Caco-2 (cell line): ENCODE measurements around the gene CFAP77. TPM values are rescaled to one million over a fixed set of nuclear protein-coding genes. Genes with fewer than 3 reads are reported as not detected.

Source experiments
- BruUV-seq: library from RNA; stranded (reverse); fragments of 400-500 nt; replicated peaks from 2 replicates; lab custom pipeline; 2021; lab: Mats Ljungman, UMichigan
- CTCF ChIA-PET: fragments of 300-600 bp; sonication (Branson Sonifier 250); formaldehyde crosslinking; loops from one replicate; lab custom pipeline; 2022; ENCODE audit warnings: antibody characterized with exemption; lab: Charles Lee
- POLR2A ChIA-PET: fragments of 300-600 bp; sonication (Branson Sonifier 250); formaldehyde crosslinking; loops from one replicate; lab custom pipeline; 2022; ENCODE audit warnings: antibody characterized with exemption; lab: Charles Lee
- DNase-seq, 2 experiments: peaks; one replicate each; pipeline versions ENCODE4 v3.0.0 to v3.0.0-alpha.2; 2020 to 2022
- H3K27me3 ChIP-seq: replicated peaks from 2 replicates; pipeline ENCODE4 v1.6.0; 2011; ENCODE audit warnings: low read length; ENCODE audit not compliant: control insufficient read depth, insufficient read depth
- H3K36me3 ChIP-seq: 2 replicates; pipeline ENCODE4 v1.5.1; 2011; ENCODE audit warnings: low read length; ENCODE audit not compliant: control insufficient read depth, insufficient read depth
- H3K4me1 ChIP-seq: fragments of 250-450 bp; sonication (Bioruptor Pico); 2 replicates; pipeline ENCODE4 v1.5.1; 2020; ENCODE audit warnings: mild to moderate bottlenecking
- H3K4me3 ChIP-seq: 2 replicates; pipeline ENCODE4 v1.5.1; 2011; ENCODE audit warnings: low read depth, mild to moderate bottlenecking, control low read depth, low read length
- H3K9me3 ChIP-seq: fragments of 250-450 bp; sonication (Bioruptor Pico); 2 replicates; pipeline ENCODE4 v1.5.1; 2020; ENCODE audit warnings: mild to moderate bottlenecking, moderate library complexity
- H3K27ac Mint-ChIP-seq: one replicate; pipeline ENCODE4 v1.8.0; 2022; ENCODE audit warnings: mixed read lengths; ENCODE audit not compliant: unreplicated experiment
- H3K27me3 Mint-ChIP-seq: one replicate; pipeline ENCODE4 v1.8.0; 2022; ENCODE audit warnings: mixed read lengths; ENCODE audit not compliant: insufficient read depth, unreplicated experiment
- H3K36me3 Mint-ChIP-seq: one replicate; pipeline ENCODE4 v1.8.0; 2022; ENCODE audit warnings: mild to moderate bottlenecking, mixed read lengths; ENCODE audit not compliant: insufficient read depth, unreplicated experiment
- H3K4me1 Mint-ChIP-seq: one replicate; pipeline ENCODE4 v1.8.0; 2022; ENCODE audit warnings: low read depth, mixed read lengths; ENCODE audit not compliant: unreplicated experiment
- H3K4me3 Mint-ChIP-seq: one replicate; pipeline ENCODE4 v1.8.0; 2022; ENCODE audit warnings: mild to moderate bottlenecking, moderate library complexity, mixed read lengths; ENCODE audit not compliant: unreplicated experiment
- H3K9me3 Mint-ChIP-seq: one replicate; pipeline ENCODE4 v1.8.0; 2022; ENCODE audit warnings: mixed read lengths; ENCODE audit not compliant: unreplicated experiment
- intact Hi-C: fragments of 100-400 bp; cut with micrococcal nuclease; formaldehyde crosslinking; loops from one replicate; pipeline ENCODE4 v1.10.0; 2022; ENCODE audit not compliant: unreplicated experiment
- total RNA-seq: library from RNA; stranded (reverse); gene quantifications from 2 replicates; pipeline ENCODE4 v1.2.3, GENCODE V29; 2022
- TF ChIP-seq, protein P1 (sequence below), 2 experiments: fragments of 200-600 bp in 1 of 2; IDR thresholded peaks; 1 replicate in 1 of 2; 2 replicates in 1 of 2; pipeline versions ENCODE4 v1.5.1 to v1.8.0; 2011 to 2022; ENCODE audit warnings: antibody characterized with exemption in 1 of 2, control low read depth in 1 of 2, inconsistent platforms in 1 of 2, low read depth in 1 of 2, low read length in 1 of 2, mild to moderate bottlenecking in 1 of 2, moderate library complexity in 1 of 2; ENCODE audit not compliant: insufficient read depth in 1 of 2, severe bottlenecking in 1 of 2, unreplicated experiment in 1 of 2

Gene CFAP77
- total RNA-seq, 1 experiment from 2014 or later: not detected

DNA sequence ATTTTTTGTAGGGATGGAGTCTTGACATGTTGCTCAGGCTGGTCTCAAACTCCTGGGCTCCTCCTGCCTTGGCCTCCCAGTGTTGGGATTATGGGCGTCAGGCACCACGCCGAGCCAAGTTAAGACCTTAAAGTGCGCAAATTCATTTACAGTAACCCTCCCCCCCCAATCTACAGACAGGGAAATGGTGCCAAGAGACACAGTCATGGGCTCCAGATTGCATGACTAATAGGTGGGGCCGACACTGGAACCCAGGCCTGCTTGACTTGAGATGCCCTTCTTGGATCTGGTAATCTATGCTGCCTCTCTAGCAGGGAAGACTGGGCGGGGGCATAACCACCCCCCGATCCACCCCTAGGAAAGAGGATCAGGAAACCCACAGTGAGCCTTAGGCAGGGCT, 22.9 kb upstream of the CFAP77 start:
- intact Hi-C loops: no loop called here
- CTCF ChIA-PET: no interaction called here
- Histone ChIP-seq H3K9me3 (no peaks in the 10 kb centered on the region), H3K4me1 (no peaks in the 10 kb centered on the region), H3K27me3 (no peaks in the 10 kb centered on the region), H3K4me3 (no peak overlapping the region), H3K36me3 (no peaks in the 10 kb centered on the region; the same call in 1 of the 2 replicates)
- no peak for DNase-seq
- no TSS peak for BruUV-seq
- no peaks in the 10 kb centered on the region for H3K4me1 Mint-ChIP-seq
- no peak overlapping the region for H3K27ac Mint-ChIP-seq
- H3K9me3 Mint-ChIP-seq: no peaks in the 10 kb centered on the region
- H3K4me3 Mint-ChIP-seq: no peak overlapping the region
- POLR2A ChIA-PET: no interaction called here
- H3K36me3 Mint-ChIP-seq: peaks cover 72% of the 10 kb centered on the region
- TF ChIP-seq, protein P1, sequence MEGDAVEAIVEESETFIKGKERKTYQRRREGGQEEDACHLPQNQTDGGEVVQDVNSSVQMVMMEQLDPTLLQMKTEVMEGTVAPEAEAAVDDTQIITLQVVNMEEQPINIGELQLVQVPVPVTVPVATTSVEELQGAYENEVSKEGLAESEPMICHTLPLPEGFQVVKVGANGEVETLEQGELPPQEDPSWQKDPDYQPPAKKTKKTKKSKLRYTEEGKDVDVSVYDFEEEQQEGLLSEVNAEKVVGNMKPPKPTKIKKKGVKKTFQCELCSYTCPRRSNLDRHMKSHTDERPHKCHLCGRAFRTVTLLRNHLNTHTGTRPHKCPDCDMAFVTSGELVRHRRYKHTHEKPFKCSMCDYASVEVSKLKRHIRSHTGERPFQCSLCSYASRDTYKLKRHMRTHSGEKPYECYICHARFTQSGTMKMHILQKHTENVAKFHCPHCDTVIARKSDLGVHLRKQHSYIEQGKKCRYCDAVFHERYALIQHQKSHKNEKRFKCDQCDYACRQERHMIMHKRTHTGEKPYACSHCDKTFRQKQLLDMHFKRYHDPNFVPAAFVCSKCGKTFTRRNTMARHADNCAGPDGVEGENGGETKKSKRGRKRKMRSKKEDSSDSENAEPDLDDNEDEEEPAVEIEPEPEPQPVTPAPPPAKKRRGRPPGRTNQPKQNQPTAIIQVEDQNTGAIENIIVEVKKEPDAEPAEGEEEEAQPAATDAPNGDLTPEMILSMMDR (IDR thresholded peaks at IDR 0.05; ENCODE audit: insufficient read depth in 1 of 2, low read depth in 1 of 2, low read length in 1 of 2, severe bottlenecking in 1 of 2, unreplicated experiment in 1 of 2): no peak
- H3K27me3 Mint-ChIP-seq: no peaks in the 10 kb centered on the region

DNA sequence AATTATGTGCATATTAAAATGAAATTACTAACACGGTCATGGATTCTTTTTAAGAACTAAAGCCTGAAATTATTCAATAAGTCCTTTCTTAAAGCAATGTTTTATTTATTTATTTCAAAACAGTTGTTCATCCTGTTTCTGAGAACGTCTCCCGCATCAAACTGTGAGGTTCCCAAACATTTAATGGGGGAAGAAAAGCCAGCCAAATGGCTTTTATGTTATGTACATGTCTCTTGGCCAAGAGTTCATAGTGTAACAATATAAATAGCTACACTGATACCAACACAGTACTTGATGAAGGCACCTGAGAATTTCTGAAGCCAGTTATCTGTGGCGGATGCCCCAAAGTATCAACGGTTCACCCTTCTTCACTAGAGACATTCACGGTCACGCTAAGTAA, 19.0 kb upstream of the CFAP77 start:
- Histone ChIP-seq H3K4me3 (no peak overlapping the region), H3K27me3 (no peaks in the 10 kb centered on the region), H3K9me3 (no peaks in the 10 kb centered on the region), H3K4me1 (no peaks in the 10 kb centered on the region), H3K36me3 (no peaks in the 10 kb centered on the region; the same call in 1 of the 2 replicates)
- Mint-ChIP-seq H3K9me3 (no peaks in the 10 kb centered on the region), H3K4me1 (peaks cover 6% of the 10 kb centered on the region), H3K27me3 (no peaks in the 10 kb centered on the region), H3K4me3 (no peak overlapping the region), H3K36me3 (peaks cover 63% of the 10 kb centered on the region), H3K27ac (no peak overlapping the region)
- DNase-seq: no peak
- intact Hi-C loops: no loop called here
- ChIA-PET POLR2A (no interaction called here), CTCF (no interaction called here)
- TF ChIP-seq, protein P1 (IDR thresholded peaks at IDR 0.05; ENCODE audit: insufficient read depth in 1 of 2, low read depth in 1 of 2, low read length in 1 of 2, severe bottlenecking in 1 of 2, unreplicated experiment in 1 of 2): no peak
- no TSS peak for BruUV-seq

DNA sequence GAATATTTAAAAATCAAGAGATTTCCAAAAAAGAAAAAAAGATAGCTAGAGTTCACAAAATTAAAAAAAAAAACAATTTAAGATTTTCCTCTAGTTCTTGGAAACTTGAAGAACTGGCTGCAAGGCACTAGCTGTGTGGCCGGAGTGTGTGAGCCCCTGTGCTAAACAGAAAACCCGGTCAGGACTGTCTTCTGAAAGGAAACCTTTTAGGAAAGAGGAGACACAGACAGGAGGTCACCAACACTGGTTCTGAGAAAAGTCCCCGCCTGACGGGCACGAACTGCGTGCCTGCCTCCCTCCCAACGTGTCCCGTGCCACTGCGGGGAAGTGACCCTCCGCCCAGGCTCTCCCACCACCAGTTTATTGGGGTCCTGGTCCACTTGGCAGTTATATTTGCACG, 18.6 kb upstream of the CFAP77 start:
- BruUV-seq: no TSS peak
- intact Hi-C loops: no loop called here
- no peak overlapping the region for H3K4me3 ChIP-seq
- TF ChIP-seq, protein P1 (IDR thresholded peaks at IDR 0.05; ENCODE audit: insufficient read depth in 1 of 2, low read depth in 1 of 2, low read length in 1 of 2, severe bottlenecking in 1 of 2, unreplicated experiment in 1 of 2): no peak
- Mint-ChIP-seq H3K36me3 (peaks cover 63% of the 10 kb centered on the region), H3K9me3 (no peaks in the 10 kb centered on the region), H3K4me1 (peaks cover 6% of the 10 kb centered on the region), H3K27ac (peak overlapping the region; percentile 23), H3K4me3 (no peak overlapping the region), H3K27me3 (no peaks in the 10 kb centered on the region)
- H3K27me3 ChIP-seq: no peaks in the 10 kb centered on the region
- ChIA-PET POLR2A (no interaction called here), CTCF (no interaction called here)
- no peak for DNase-seq
- H3K4me1 ChIP-seq: no peaks in the 10 kb centered on the region
- peaks cover 1% of the 10 kb centered on the region; the same call in 1 of the 2 replicates for H3K36me3 ChIP-seq
- no peaks in the 10 kb centered on the region for H3K9me3 ChIP-seq
